ENCODE measurements around the gene FLII.

DNA sequence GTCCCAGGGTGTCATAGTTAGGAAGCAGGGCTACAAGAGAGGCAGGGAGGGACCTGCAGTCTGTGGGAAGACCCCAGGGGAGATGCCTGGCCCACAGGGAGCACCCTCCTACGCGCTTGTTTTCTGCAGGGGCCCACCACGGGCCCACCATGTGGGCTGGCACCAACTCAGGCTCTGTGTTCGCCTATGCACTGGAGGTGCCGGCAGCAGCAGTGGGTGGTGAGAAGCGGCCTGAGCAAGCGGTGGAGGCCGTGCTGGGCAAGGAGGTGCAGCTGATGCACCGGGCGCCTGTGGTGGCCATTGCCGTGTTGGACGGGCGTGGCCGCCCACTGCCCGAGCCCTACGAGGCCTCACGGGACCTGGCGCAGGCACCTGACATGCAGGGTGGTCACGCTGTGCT is 18.1 kb downstream of the FLII start:
- TF ChIP-seq, protein P1, sequence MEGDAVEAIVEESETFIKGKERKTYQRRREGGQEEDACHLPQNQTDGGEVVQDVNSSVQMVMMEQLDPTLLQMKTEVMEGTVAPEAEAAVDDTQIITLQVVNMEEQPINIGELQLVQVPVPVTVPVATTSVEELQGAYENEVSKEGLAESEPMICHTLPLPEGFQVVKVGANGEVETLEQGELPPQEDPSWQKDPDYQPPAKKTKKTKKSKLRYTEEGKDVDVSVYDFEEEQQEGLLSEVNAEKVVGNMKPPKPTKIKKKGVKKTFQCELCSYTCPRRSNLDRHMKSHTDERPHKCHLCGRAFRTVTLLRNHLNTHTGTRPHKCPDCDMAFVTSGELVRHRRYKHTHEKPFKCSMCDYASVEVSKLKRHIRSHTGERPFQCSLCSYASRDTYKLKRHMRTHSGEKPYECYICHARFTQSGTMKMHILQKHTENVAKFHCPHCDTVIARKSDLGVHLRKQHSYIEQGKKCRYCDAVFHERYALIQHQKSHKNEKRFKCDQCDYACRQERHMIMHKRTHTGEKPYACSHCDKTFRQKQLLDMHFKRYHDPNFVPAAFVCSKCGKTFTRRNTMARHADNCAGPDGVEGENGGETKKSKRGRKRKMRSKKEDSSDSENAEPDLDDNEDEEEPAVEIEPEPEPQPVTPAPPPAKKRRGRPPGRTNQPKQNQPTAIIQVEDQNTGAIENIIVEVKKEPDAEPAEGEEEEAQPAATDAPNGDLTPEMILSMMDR (IDR thresholded peaks at IDR 0.05; ENCODE audit: insufficient read depth, low read length) = no peak
- TF ChIP-seq POLR2AphosphoS5 (IDR thresholded peaks at IDR 0.05; ENCODE audit: low read depth) (no peak), GABPA (IDR thresholded peaks at IDR 0.05; ENCODE audit: low read depth) (no peak)

Data from HL-60 (cell line).